Activated CD8-positive, alpha-beta memory T cell treated with anti-CD3 and anti-CD28 coated beads for 4 hours (primary cell): ENCODE measurements around the gene MPPED2.
"Not testable (repeated sequence)": the region's sequence is repeated elsewhere in the genome, so short reads cannot be mapped to it uniquely, and the experiment has no call there.

Experiments
- DNase-seq, 2 donors: peaks; one replicate each; pipeline ENCODE4 v3.0.0-alpha.2; 2020; ENCODE audit warnings: low read depth in 2 of 2

Gene MPPED2

DNA sequence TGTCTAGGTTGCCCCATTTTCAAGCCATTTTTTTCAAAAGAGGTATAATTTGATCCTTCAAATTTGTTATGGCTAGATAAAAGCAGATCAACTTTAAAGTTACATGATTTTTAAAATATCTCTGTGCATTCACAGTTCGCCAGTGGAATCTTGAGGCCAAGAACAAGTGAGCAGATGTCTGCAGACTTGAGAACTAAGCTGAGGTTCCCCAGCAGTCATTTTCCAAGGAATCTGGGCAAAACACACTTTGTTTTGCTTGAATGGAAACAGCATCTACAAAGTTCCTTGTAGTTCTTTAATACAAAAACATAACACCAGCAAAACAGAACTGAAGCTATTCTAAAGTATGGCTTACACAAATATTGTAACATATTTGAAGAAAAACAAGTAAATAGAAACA is 7.7 kb downstream of the MPPED2 start:
- no peak for DNase-seq

DNA sequence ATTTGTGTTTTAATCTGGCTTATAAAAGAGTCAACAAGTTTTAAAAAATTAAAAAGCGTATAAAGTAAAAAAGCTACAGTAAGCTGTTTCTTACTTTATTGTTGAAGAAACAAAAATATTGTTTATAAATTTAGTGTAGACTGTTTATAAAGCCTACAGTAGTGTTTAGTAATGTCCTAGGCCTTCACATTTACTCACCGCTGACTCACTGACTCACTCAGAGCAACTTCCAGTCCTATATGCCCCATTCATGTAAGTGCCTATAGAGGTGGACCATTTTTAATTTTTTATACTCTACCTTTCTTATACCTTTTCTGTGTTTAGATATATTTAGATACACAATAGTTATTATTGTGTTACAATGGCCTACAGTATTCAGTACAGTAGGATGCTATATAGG is 12.2 kb downstream of the MPPED2 start:
- DNase-seq, result no peak

DNA sequence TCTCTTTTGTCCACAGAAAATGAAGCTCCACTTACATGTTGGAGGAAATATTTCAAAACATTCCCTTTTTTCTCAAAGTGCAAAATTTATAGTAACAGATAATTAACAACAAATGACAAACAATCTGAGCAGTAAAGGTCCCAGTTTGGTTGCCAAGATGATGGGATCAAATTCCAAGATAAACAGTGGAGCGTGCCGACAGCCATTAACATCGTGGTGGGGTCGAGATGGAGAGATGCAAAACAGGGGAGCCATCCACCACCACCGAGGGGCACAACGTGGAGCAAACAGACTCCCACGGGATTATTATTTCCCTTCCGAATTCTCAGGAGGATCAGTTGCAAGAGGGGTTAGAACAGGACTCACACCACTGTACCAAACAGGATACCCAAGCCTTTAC is 17.2 kb downstream of the MPPED2 start:
- no peak for DNase-seq

DNA sequence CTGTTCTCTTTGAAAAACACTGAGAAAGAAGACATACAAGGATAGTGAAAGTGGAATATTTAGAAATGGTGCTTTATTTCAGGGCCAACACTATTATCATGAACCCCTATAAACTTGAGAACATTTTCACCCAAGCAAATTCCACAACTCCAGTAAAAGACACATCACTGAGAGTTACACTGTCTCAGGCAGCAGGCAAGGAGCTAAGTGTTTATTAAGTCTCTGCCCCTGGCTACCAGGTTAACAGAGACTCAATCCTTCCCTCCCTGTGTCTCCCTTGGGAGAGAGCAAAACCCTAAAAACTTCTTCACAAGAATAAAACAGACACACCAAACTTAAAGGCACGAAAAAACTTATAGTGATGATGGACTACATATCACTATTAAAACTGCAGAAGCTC is 18.5 kb downstream of the MPPED2 start:
- no peak for DNase-seq

DNA sequence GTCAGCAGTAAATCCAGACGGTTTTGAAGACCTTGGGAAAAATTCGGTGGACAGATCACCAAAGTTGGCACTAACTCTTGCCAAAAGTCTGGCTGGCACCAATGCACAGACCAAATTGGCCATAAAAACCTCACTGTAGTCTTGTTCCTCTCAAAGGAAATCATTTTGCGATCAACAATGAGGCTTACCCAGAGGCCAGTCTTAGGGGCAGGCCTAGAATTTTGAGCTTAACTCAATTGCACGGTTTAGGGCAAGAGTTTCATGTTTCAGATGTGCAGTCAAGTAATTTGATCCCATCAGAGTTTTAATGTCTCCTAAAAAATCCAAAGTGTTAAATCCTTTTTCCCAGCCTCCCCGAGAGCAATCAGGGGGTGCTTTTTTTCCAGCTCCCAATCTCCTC is 19.0 kb downstream of the MPPED2 start:
- DNase-seq, result no peak

DNA sequence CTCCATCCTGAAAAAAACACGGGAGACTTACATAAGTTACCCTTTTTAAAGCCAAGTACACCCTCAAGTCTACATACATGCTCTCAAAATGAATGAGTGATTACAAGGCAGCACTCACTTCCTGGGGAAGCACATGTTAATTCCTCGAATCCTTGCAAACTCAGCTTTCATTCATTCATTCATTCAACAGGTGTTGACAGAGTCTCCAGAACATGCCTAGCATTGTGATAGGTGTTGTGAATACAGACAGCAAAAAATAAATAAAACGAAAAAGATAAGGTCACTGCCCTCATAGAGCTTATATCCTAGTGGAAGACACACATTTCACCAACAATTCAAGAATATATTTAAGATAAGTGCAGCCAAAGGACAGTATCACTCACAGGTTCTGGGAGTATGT is 19.7 kb downstream of the MPPED2 start:
- no peak for DNase-seq

DNA sequence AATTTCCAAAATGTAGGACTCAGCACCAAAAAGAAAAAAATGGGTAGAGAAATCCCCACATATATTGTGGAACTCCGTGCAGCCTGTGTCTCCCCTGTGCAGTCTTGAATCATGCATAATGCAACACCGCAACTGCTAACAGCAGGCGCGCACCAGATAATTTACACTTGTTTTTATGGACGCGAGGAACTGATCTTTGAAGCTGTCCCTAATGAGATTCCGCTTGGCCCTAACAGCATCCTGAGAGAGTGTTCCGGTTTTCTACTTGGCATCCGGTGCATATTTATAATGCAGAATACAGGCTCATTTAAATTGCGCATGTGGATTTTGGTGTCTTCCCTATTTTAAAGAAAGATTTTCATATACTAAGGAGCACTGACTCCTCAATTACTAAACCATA is 21.1 kb downstream of the MPPED2 start:
- no peak for DNase-seq

DNA sequence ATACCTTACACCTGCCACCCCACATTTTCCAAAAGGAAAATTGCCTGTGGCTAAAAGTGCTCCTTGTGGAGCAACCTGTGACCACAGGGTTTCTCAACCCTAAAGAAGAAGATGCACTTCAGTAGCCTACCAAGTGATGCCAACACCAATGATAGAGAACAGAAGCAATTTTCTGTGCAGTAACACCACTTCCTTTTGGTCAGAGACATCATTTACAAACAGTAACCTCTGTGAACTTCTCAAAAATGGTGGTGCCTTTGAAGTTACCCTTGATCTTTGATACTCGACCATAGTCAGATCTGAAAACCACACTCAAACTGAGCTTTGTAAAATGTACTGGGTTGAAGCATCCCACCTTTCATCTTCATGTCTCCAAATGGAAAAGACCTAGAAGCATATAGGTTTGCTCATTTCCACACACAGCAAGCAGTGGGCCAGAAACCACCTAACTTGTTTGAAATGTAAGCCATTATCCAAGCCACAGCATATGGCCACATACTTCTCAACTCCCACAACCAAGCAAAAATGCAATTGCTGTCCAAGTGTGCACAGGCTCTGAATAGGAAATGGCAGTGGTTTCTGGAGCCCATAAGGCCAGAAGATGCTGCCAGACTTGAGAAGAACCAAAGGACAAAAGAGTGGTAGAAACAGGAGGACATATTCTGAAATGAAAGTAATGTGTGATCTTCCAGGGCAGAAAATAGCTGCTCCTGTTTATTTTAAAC is 24.3 kb downstream of the MPPED2 start:
- no peak for DNase-seq

DNA sequence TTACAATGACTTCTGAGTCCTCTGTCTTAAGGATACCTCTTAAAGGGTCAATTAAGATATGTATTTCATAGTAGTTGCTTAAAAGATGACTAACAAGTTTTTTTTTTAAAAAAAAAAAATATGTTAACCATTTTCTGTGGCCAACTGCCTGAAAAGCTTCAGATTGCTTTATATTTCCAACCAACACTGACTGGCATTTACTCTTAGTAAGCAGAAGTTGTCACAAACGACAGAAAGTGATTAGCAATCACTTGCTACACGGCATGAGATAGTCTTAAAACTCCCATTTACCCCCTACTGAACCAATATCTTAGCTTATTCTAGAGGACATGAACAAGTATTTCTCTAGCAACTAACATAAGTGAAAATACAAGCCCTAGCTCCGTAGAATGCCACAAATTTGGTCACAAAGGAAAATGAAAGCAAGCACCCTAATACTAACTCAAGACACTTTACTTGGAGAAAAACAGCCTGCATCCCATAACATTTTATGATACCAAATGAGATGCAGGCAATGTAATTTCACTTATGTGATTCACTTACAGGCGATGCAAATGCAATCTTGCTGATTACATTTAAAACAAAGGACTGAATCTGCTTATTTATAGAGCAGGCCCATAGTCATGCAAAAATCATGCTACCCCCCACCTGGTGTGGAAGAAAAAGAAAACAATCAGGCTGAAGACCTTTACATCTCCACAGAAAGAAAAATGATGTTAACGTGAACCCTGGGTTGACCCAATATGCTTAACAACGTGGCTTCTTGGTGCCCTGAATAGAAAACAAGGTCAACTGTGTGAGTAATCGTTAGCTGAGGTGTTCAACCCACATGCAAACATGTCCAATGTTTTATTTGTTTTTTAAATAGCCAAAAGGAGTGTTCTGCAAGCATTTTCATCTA is 25.7 kb downstream of the MPPED2 start:
- no peak for DNase-seq

DNA sequence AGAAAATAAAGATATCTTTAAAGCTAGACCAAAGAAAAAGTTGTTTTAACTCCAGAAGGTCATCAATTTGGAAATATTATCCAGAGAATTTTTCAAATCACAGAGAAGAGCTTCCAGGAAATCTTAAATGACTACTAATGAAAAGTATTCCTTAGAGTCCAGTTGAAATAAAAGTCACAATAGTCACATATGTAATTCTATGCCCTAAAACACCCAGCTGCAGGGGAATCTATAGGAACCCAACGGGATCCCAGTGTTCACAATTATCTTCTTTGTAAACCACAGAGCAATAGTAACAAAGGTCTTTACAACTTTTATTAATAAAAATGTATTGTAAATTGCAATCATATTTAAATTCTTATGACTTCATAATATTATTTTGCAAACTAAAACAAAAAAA is 27.1 kb downstream of the MPPED2 start:
- no peak for DNase-seq

DNA sequence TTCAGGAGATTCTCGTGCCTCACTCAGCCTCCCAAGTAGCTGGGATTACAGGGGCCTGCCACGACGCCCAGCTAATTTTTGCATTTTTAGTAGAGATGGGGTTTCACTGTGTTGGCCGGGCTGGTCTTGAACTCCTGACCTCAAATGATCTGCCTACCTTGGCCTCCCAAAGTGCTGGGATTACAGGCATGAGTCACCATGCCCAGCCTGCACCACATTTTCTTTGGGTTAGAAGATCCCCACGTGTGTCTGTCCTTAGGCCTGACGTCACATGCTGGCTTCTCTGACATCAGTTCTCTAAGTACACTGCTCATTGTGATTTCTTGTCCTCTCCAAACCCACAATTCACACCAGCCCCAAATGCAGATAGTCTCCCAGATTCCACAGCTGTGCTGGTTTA is 31.6 kb downstream of the MPPED2 start:
- DNase-seq, result not testable (repeated sequence)

DNA sequence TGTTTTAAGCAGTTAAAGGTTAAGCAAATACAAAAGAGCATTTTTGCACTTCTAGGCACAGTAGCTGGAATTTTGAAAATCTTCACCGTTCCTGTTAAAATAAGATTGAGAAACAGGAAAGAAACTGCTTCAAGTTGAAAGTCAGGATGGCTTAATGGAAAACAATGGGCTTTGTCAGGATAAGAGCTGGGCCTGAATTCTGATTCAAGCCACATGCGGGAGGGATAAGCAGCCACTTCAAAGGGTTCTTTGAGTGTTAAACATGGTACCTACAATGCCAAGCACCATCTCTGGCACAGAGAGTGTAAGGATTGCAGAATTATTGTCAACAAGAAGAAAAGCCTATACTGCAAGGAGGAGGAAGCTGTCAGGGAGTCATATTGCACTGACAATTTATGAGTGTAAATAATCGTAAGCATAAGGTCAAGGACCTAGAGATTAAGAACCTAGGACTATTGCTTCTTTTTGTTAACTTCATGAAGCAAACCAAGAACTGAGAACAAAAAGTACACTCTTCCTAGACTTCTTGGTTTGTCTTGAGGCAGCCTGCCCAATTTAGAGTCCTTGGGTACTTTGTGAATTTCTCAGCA is 32.5 kb downstream of the MPPED2 start:
- DNase-seq, result no peak

DNA sequence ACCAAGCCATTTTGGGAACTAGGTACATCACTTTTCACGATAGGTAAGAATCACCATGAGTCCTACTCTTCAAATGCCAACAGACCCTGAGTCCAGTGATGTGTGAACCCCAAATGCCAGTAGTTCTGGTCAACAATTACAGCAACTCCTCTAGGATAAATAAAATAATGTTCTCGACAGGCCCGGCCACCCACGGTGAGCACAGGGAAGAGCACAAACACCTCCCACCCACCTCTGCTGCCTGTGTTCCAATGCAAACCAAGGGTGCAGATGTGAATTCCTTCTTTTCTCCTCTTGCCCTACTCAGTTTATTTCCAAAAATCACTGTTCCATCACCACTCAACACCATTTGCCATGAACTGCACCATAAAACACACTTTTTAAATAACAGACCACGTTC is 33.3 kb downstream of the MPPED2 start:
- DNase-seq, result no peak

DNA sequence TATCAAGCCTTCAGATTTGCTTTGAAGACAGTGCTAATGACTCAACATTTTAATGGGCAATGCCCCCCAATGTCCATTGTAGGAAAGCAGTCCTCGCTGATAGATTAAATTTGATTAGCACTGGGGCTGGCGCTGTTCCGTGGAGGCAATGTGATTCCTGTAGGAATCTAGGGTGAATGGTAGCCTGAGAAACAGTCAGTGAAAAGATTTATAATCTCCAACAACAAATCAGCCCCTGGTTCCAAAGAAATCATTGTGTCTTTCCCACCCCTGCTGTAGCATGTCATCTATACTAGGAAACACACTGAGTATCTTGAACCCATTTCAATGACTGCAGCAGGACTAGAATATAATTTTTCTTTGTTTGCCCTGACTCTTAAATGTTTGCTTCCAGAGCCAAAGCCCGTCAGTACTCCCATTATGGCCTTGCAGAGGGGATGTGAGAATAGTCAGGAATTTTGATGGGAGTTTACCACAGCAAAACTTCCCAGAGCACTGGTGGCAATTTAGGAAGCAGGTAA is 36.1 kb downstream of the MPPED2 start:
- DNase-seq, result no peak

DNA sequence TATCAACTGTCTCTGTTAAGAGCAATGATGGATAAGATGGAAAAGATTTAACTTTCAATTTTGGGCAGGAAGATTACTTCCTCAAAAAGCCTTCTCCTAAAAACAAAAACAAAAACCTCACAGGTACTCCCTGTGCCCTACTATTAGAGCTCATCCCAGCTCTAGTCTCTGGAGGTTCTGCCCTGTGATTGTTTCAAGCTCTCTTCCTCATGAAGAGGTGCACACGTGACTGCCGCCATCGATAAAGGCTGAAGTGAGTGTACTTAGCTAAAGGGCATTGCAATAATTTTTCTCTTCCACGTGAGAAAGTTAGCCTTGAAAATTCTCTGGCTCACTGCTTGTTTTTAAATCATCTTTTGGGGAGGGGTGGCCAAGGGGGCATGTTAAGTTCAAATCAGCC is 36.6 kb downstream of the MPPED2 start:
- DNase-seq, result no peak

DNA sequence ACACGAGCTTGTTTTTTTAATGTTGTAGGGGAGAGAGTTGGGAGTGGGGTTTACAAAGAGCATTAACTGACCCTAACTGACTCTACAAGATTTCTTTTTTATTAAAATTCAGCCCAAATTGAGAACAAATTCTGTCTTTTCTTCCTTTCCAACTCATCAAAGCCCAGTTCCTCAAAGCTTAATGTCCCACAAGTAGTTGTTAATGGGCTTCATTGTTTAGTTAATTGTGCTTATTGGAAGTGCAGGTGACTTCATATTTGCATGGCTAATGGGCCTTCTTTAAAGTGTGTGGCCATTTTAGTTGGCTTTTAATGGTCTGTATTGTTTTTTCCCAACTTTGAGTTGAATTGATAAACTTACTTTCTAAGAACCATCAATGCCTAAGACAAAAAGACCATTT is 39.8 kb downstream of the MPPED2 start:
- DNase-seq, result no peak

DNA sequence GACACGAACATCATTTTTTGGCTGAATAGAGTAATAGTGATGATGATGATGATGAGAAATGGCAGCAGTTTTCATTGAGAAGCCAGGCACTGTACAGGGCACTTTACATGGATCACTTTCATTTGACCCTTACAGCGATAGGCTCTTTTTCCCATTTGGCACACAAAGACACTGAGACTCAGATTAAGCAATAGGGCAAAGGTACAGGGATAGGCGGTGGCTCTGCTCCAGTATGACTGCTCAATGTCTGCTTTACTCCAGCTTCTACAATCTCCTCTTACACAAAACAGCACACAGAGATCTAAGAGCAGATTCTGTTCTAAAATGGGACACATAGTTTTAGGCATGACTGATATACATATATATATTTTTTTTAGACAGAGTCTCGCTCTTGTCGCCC is 40.6 kb downstream of the MPPED2 start:
- DNase-seq, result no peak

DNA sequence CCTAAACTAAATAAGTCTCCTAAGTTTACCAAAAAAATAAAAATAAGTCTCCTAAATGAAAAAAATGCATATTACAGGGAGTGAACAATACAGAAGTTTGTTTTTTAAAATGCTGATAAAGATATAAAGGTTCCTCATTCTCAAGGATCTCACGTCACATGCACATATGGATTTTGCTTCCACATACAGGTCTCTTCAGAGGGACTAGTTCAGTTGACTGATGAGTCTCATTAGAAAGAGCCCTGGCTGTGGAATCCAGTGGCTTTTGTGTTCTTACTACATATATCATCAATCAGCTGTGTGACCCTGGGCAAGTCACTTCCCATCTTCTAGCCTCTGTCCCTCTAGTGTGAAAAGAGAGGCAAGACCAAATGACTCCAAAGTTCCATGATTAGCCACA is 43.1 kb downstream of the MPPED2 start:
- DNase-seq, result no peak

DNA sequence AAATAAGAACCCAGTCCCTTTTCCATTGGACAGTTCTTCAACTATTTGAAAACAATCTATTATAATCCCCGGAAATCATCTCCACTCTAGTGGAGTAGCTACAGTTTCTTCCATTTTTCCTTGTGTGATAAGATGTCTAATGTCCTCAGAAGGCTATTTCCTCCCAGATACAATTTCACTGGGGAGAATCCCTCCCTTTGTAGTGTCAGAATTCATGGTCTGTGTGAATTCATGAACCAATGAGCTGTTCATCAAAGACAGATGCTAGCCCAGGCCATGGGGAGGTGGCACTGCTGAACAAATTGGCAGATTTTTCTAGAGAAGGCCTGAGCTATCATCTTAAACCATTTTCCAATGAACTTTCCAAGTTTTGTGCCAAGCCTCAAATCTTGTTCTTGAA is 45.4 kb downstream of the MPPED2 start:
- no peak for DNase-seq

DNA sequence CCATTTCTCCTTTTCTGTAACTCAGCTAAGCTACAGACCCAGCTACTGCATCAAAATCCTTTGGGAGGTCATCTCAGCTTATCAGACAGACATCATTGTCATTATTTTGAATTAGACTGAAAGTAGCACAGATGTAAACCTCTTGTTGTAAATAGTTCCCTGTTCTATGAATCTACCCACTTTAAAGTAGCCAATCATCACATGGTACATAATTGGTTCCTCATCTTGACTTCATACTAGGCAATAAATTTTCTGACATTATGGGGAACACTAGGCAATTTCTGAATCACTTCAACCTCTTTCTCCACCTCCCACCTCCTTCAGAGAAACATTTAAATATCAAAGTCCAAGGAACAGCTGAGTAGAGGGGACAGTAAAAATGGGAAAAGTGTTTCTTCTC is 47.9 kb downstream of the MPPED2 start:
- DNase-seq, result no peak

DNA sequence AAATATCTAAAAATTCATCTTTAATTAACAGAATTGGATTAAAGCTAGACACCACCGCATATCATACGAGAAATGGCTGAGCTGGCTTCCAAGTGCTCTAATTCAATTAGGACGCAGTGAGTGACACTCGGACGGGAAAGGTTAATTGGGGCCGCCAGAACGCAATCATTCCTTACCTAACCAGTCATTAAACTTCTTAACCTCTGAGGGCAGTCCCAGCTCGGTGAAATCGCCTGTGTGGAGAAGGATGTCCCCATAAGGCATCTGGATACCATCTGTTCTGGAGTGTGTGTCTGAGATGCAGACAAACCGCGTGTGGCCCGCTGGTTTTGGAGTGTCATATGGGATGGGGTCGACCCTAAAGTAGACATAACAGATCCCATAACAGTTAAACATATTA is 50.3 kb downstream of the MPPED2 start:
- no peak for DNase-seq

DNA sequence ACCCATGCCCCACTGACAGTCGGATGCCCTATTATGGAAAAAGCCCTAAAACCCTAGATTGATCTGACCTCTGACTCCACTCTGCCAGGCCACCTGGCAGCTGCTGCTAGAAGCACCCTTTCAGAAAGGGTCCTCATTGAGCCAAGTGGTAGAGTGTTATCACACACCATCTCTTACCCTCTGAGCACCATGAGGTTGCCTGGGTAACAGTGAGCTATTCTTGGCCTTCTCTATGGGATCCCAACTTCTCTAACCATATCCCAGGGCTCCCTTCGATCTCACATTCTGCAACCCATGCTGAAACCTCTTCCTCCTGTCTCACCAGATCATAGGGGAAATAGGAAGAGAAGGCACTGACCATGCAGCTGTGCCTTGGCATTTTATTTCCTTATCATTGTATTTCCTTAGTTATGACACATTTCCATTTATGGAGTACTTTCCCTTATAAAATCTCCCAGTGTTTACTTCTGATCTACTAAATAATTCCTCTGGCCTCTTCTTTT is 52.7 kb downstream of the MPPED2 start:
- no peak for DNase-seq

DNA sequence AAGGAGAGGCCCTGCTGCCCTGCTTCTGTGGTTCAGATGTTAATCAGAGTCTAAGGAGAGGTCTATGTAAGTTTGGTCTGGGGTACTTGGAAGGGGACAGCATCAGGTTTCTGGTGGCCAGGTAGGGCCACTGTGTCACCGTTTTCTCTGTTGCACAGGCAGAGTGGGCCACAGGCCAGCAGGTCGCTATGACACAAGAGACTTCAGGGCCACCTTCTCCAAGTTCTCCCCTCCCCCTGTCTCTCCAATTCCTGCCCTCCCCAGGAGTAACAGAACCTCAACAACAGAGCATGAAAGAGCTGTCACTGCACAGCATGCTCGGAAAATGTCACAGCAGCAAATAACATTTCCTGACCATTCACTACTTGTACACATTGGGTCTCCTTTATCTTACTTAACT is 58.6 kb downstream of the MPPED2 start:
- no peak for DNase-seq
